Measurements from ENCODE around the gene MTMR11. TPM values are rescaled to one million over a fixed set of nuclear protein-coding genes. Genes with fewer than 3 reads are reported as not detected.
A peak's percentile ranks its signal among the peaks of the same experiment; 100 is the strongest.

Gene MTMR11
- total and polyA plus RNA-seq, 2 of the 13 experiments (the other 11 are each of a cell fraction or from before 2014, with no cell fraction given), result 0.49 to 2.8 TPM

- TF ChIP-seq ATF3 (CRISPR knock-in tag; IDR thresholded peaks at IDR 0.05) (0 out of 2 replicates have a peak, but pooled peaks have one; percentile 26), ZNF20 (CRISPR knock-in tag; IDR thresholded peaks at IDR 0.05) (no peak), HDAC6 (IDR thresholded peaks at IDR 0.05; ENCODE audit: low read depth, low read length) (no peak), PHF21A (CRISPR knock-in tag; IDR thresholded peaks at IDR 0.05) (no peak), ZNF777 (CRISPR knock-in tag; IDR thresholded peaks at IDR 0.05) (no peak; the same call in 1 of the 2 replicates), ZNF704 (CRISPR knock-in tag; IDR thresholded peaks at IDR 0.05; ENCODE audit: borderline replicate concordance) (no peak), ZNF331 (CRISPR knock-in tag; IDR thresholded peaks at IDR 0.05) (no peak), CSRNP2 (CRISPR knock-in tag; conservative IDR thresholded peaks at IDR 0.05; ENCODE audit: low read depth) (no peak), ZNF441 (CRISPR knock-in tag; IDR thresholded peaks at IDR 0.05; ENCODE audit: borderline replicate concordance) (no peak), HMGXB4 (CRISPR knock-in tag; IDR thresholded peaks at IDR 0.05; ENCODE audit: borderline replicate concordance in 1 of 2, low read depth in 1 of 2) (peak in 1 of 2 experiments; percentile 17; a peak in 1 of 4 replicates), DMAP1 (CRISPR knock-in tag; IDR thresholded peaks at IDR 0.05) (peak; percentile 26; the same call in 1 of the 2 replicates), EED (CRISPR knock-in tag; IDR thresholded peaks at IDR 0.05) (no peak), HIVEP1 (CRISPR knock-in tag; IDR thresholded peaks at IDR 0.05) (no peak), MIER3 (CRISPR knock-in tag; IDR thresholded peaks at IDR 0.05; ENCODE audit: borderline replicate concordance) (no peak), TEAD2 (CRISPR knock-in tag; IDR thresholded peaks at IDR 0.05) (0 out of 2 replicates have a peak, but pooled peaks have one; percentile 18), PAX8 (CRISPR knock-in tag; IDR thresholded peaks at IDR 0.05; ENCODE audit: borderline replicate concordance) (0 out of 2 replicates have a peak, but pooled peaks have one; percentile 32), GMEB2 (CRISPR knock-in tag; IDR thresholded peaks at IDR 0.05; ENCODE audit: low read depth) (no peak), ZMAT5 (CRISPR knock-in tag; IDR thresholded peaks at IDR 0.05; ENCODE audit: borderline replicate concordance, low read depth) (no peak), BCL6 (CRISPR knock-in tag; IDR thresholded peaks at IDR 0.05) (0 out of 2 replicates have a peak, but pooled peaks have one; percentile 7), ZNF24 (IDR thresholded peaks at IDR 0.05) (no peak)
- TF ChIP-seq, protein P1, sequence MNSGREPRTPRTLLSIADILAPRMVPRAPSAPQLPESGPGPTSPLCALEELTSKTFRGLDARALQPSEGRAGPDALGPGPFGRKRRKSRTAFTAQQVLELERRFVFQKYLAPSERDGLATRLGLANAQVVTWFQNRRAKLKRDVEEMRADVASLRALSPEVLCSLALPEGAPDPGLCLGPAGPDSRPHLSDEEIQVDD (CRISPR knock-in tag; IDR thresholded peaks at IDR 0.05; ENCODE audit: borderline replicate concordance), result 0 out of 2 replicates have a peak, but pooled peaks have one; percentile 31
Measured at GRCh38 chr1:149886396-149887195, 50.1 kb downstream of the MTMR11 start (continued).
